GM12878 (cell line): ENCODE data around the gene ZFAND2B. TPM values are rescaled to one million over a fixed set of nuclear protein-coding genes. Genes with fewer than 3 reads are reported as not detected.

ENCODE experiments used
- CEBPZ ChIP-seq: fragments of 150-350 bp; IDR thresholded peaks from 2 replicates; pipeline ENCODE4 v1.6.1; 2016; ENCODE audit warnings: low read depth, low read length
- CTCF ChIP-seq, 3 experiments: IDR thresholded peaks in 2 of 3; conservative IDR thresholded peaks in 1 of 3; 2 replicates each; pipeline ENCODE4 v1.5.1; 2011; ENCODE audit warnings: low read depth in 3 of 3, low read length in 3 of 3, mild to moderate bottlenecking in 3 of 3, control low read depth in 2 of 3, moderate library complexity in 2 of 3, inconsistent platforms in 1 of 3, mixed read lengths in 1 of 3; ENCODE audit not compliant: control insufficient read depth in 2 of 3, insufficient read depth in 1 of 3; ENCODE audit errors: extremely low read depth in 1 of 3
- E2F4 ChIP-seq: IDR thresholded peaks from 2 replicates; pipeline ENCODE4 v1.6.1; 2012; ENCODE audit warnings: low read depth, low read length, improper control_type of control experiment
- EGR1 ChIP-seq, 2 experiments: IDR thresholded peaks; 1 replicate in 1 of 2; 2 replicates in 1 of 2; pipeline ENCODE4 v1.6.1; 2011 to 2012; ENCODE audit warnings: low read depth in 2 of 2, low read length in 2 of 2, borderline replicate concordance in 1 of 2, mild to moderate bottlenecking in 1 of 2, moderate library complexity in 1 of 2
- KAT2A ChIP-seq: conservative IDR thresholded peaks from 2 replicates; pipeline ENCODE4 v1.6.1; 2011; ENCODE audit warnings: low read depth, low read length; ENCODE audit not compliant: control insufficient read depth
- MTA3 ChIP-seq: IDR thresholded peaks from 2 replicates; pipeline ENCODE4 v1.6.1; 2012; ENCODE audit warnings: low read length, inconsistent platforms, borderline replicate concordance
- NR2F1 ChIP-seq: fragments of 450-650 bp; conservative IDR thresholded peaks from 2 replicates; pipeline ENCODE4 v1.6.1; 2017; ENCODE audit warnings: mild to moderate bottlenecking
- PAX8 ChIP-seq: fragments of 450-650 bp; IDR thresholded peaks from 2 replicates; pipeline ENCODE4 v1.6.1; 2017; ENCODE audit warnings: mild to moderate bottlenecking, moderate library complexity
- PKNOX1 ChIP-seq: fragments of 450-650 bp; IDR thresholded peaks from 2 replicates; pipeline ENCODE4 v1.6.1; 2016; ENCODE audit warnings: mild to moderate bottlenecking
- POLR2AphosphoS5 ChIP-seq: IDR thresholded peaks from 2 replicates; pipeline ENCODE4 v1.6.1; 2011; ENCODE audit warnings: mild to moderate bottlenecking, low read length, inconsistent platforms
- POU2F2 ChIP-seq: IDR thresholded peaks from 3 replicates; pipeline ENCODE4 v1.6.1; 2011; ENCODE audit warnings: low read depth, mild to moderate bottlenecking, low read length, borderline replicate concordance
- SMARCA5 ChIP-seq: fragments of 450-650 bp; IDR thresholded peaks from 2 replicates; pipeline ENCODE4 v1.6.1; 2017; ENCODE audit warnings: mild to moderate bottlenecking
- ZBTB33 ChIP-seq: fragments of 450-650 bp; IDR thresholded peaks from 2 replicates; pipeline ENCODE4 v1.6.1; 2017; ENCODE audit warnings: mild to moderate bottlenecking
- ZNF592 ChIP-seq: fragments of 450-650 bp; IDR thresholded peaks from 2 replicates; pipeline ENCODE4 v1.6.1; 2017; ENCODE audit warnings: mild to moderate bottlenecking, moderate library complexity
- polyA plus RNA-seq, 11 experiments: library from polyadenylated mRNA; depleted of rRNA in 4 of 11; unstranded in 6 of 11; stranded (reverse) in 5 of 11; fragments of >200 nt; fragmentation: Nextera tagmentation in 4 of 11; fragmentation: Illumina TruSeq in 1 of 11; extraction: Ambion mirVana in 4 of 11; extraction: Trizol in 1 of 11; gene quantifications; 1 replicate in 1 of 11; 2 replicates in 10 of 11; pipeline versions ENCODE4 v1.2.1 to v1.2.3, GENCODE V29; 2011 to 2016; ENCODE audit warnings: inconsistent platforms in 2 of 11, missing spikeins in 2 of 11, low read depth in 1 of 11
- total RNA-seq, 4 experiments: library from RNA; depleted of rRNA in 3 of 4; stranded (reverse); fragments of >200 nt in 3 of 4; fragmentation: Illumina TruSeq in 1 of 4; extraction: Trizol in 1 of 4; gene quantifications; 2 replicates each; pipeline versions ENCODE4 v1.2.1 to v1.2.3, GENCODE V29; 2013 to 2021

Gene ZFAND2B
- total and polyA plus RNA-seq, 10 of the 15 experiments (the other 5 are each of a cell fraction or from before 2014, with no cell fraction given) = 5.4 to 28.1 (median 22.4) TPM

- TF ChIP-seq PKNOX1 = no peak
- TF ChIP-seq POLR2AphosphoS5 = peak; percentile 55; the same call in 1 of the 2 replicates
- TF ChIP-seq E2F4 = no peak
- no peak for TF ChIP-seq MTA3
- peak in 1 of 2 experiments; percentile 72; a peak in 1 of 3 replicates for TF ChIP-seq EGR1 (IDR thresholded peaks at IDR 0.05; ENCODE audit: borderline replicate concordance in 1 of 2, low read depth in 2 of 2, low read length in 2 of 2)
- no peak for TF ChIP-seq ZBTB33
- no peak for TF ChIP-seq PAX8
- TF ChIP-seq ZNF592 = no peak
- TF ChIP-seq SMARCA5 = peak; percentile 70; the same call in 1 of the 2 replicates
- peak; percentile 89 to 99 (median 97); a peak in 5 of 6 replicates for TF ChIP-seq CTCF (IDR thresholded peaks at IDR 0.05 in 2 of 3, conservative IDR thresholded peaks at IDR 0.05 in 1 of 3; ENCODE audit: control insufficient read depth in 2 of 3, extremely low read depth in 1 of 3, insufficient read depth in 1 of 3, low read depth in 3 of 3, low read length in 3 of 3)
- peak; percentile 64; the same call in 1 of the 2 replicates for TF ChIP-seq NR2F1
- TF ChIP-seq CEBPZ = no peak
- peak; percentile 52; the same call in 1 of the 3 replicates for TF ChIP-seq POU2F2
- TF ChIP-seq KAT2A = no peak
Observed at GRCh38 chr2:219160186-219161017, 46.2 kb upstream of the ZFAND2B start, which contains the start of gene NHEJ1 (continued).
